Pancreas (tissue), 10 donors: ENCODE measurements around the gene SACS. TPM values are rescaled to one million over a fixed set of nuclear protein-coding genes. Genes with fewer than 3 reads are reported as not detected.
"Not testable (repeated sequence)": the region's sequence is repeated elsewhere in the genome, so short reads cannot be mapped to it uniquely, and the experiment has no call there.

Experiments used
- ATAC-seq, 4 donors: fragments of 200-7000 bp; cut with Tn5 transposase; one replicate each; pipeline versions ENCODE4 v1.8.0 to v1.9.1; 2020; ENCODE audit warnings: mild to moderate bottlenecking in 4 of 4, moderate library complexity in 4 of 4
- DNase-seq, 6 donors: peaks; one replicate each; pipeline ENCODE4 v3.0.0-alpha.2; 2020
- FAIRE-seq: peaks from 2 replicates; lab custom pipeline; 2012; peaks lifted over from hg19 to GRCh38; lab: Jason Lieb, UNC
- H3K27ac ChIP-seq, 4 donors: fragments of 200-600 bp; sonication (generic); 1 replicate in 3 of 4; 2 replicates in 1 of 4; pipeline versions ENCODE4 v1.5.0 to v1.8.0; 2020
- H3K27me3 ChIP-seq, 4 donors: fragments of 200-600 bp; one replicate each; pipeline ENCODE4 v1.8.0; 2021
- H3K36me3 ChIP-seq, 3 donors: fragments of 200-600 bp; sonication (generic) in 1 of 3; one replicate each; pipeline versions ENCODE4 v1.5.0 to v1.8.0; 2020 to 2021
- H3K4me1 ChIP-seq, 3 donors: fragments of 200-600 bp; one replicate each; pipeline ENCODE4 v1.8.0; 2021
- H3K4me3 ChIP-seq, 4 donors: fragments of 200-600 bp; sonication (generic) in 2 of 4; one replicate each; pipeline versions ENCODE4 v1.5.0 to v1.8.0; 2020 to 2021
- H3K9me3 ChIP-seq, 4 donors: fragments of 200-600 bp; one replicate each; pipeline ENCODE4 v1.8.0; 2021
- WGBS, 2 donors: extraction: QIAGEN DNeasy Blood & Tissue Kit; methylation state at CpG; one replicate each; pipeline ENCODE4 v1.1.7; 2013; 5-methylcytosine and 5-hydroxymethylcytosine counted together
- intact Hi-C, 3 donors: fragments of 100-400 bp; cut with DNase I; formaldehyde crosslinking; loops; one replicate each; pipeline versions ENCODE4 v1.11.1 to v1.14.2; 2022
- polyA plus RNA-seq, 2 donors: library from polyadenylated mRNA; stranded (reverse); fragments of 200-250 nt; gene quantifications; one replicate each; pipeline ENCODE4 v1.2.3, GENCODE V29; 2013
- total RNA-seq, 6 donors: library from RNA; stranded (reverse); fragmentation: NEBNext Ultra II Directional in 4 of 6; extraction: Animal tissue kit (Norgen Biotek cat#: 25700) in 4 of 6; gene quantifications; one replicate each; pipeline versions ENCODE4 v1.2.1 to v1.2.4, GENCODE V29; 2021 to 2023
- TF ChIP-seq, protein P1 (sequence below), 4 donors: fragments of 200-600 bp; sonication (generic) in 3 of 4; IDR thresholded peaks; one replicate each; pipeline versions ENCODE4 v1.5.0 to v1.8.0; 2021; ENCODE audit warnings: antibody characterized with exemption in 4 of 4
- donor health status: healthy with polysubstance abuse.
- donor health status: DM: no; HTN: no; CAD: no; lungs with moderate emphysema.
- donor health status: DM: no; HTN: no; CAD: no.
- donor health status: control.
- donor health status: control.
- donor health status: Bipolar disorder and iron deficiency.
- donor health status: DM: yes; HTN: yes; CAD: no.
- donor health status: DM: no; HTN: no; CAD: no.
- donor health status: DM: no; HTN: no; CAD: no.
- donor health status: DM: yes; HTN: yes; CAD: no.

Gene SACS
- total and polyA plus RNA-seq, 8 donors = 2.1 to 7.9 (median 4.6) TPM

DNA sequence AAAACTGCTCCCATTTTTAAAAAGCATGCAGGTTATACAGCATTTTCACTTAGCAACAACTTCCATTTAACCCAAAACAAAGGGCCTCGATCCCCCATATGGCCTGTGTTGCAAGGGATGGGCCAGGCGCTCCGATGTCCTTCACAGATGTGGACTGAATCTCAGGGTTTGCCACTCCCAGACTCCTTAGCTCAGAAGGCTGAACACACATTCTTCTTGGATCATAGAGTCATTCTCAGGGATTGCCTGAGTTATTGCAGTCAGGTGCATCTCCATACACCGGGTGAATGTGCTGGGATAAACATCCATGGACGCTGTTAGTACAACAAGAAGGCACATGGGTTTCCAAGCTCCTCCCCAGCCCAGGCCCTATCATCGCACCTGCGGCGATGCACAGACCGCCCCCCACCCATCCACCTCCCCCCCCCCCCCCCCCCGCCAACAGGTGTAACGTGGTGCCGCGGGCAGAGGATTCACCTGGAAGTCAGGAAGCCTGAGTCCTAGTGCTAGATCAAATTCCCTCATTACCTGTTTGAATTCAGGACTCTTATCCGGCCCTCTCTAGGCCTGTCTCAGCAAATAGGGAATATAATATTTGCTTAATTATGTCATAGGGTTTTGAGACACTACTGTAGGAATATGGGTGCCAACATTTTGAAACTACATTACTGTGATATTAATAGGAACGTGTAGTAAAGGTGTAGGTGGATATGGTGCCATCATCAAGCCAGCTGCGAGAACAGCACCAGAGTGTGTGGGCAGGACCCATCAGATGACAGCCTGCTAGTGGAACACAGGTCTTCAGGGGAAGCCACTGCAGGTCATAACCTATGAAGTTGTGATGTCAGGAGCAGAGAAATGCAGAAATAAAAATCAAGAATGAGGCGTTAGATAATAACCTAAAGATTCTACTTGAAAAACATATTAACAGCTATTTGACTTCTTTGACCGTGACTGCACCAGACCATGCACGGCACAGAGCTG is 110.9 kb downstream of the SACS start:
- Histone ChIP-seq H3K4me1 (no peaks in the 10 kb centered on the region), H3K4me3 (no peak overlapping the region), H3K9me3 (no peaks in the 10 kb centered on the region), H3K27ac (no peak overlapping the region), H3K36me3 (no peaks in the 10 kb centered on the region), H3K27me3 (no peaks in the 10 kb centered on the region)
- FAIRE-seq (no peak), ATAC-seq (no peak), DNase-seq (no peak)
- WGBS, 2 donors = 81 to 84% methylated on average over 19 of the region's 19 CpGs
- intact Hi-C loops = no loop called here
- TF ChIP-seq, protein P1, sequence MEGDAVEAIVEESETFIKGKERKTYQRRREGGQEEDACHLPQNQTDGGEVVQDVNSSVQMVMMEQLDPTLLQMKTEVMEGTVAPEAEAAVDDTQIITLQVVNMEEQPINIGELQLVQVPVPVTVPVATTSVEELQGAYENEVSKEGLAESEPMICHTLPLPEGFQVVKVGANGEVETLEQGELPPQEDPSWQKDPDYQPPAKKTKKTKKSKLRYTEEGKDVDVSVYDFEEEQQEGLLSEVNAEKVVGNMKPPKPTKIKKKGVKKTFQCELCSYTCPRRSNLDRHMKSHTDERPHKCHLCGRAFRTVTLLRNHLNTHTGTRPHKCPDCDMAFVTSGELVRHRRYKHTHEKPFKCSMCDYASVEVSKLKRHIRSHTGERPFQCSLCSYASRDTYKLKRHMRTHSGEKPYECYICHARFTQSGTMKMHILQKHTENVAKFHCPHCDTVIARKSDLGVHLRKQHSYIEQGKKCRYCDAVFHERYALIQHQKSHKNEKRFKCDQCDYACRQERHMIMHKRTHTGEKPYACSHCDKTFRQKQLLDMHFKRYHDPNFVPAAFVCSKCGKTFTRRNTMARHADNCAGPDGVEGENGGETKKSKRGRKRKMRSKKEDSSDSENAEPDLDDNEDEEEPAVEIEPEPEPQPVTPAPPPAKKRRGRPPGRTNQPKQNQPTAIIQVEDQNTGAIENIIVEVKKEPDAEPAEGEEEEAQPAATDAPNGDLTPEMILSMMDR (IDR thresholded peaks at IDR 0.05) = no peak

- intact Hi-C loops = no loop called here
- no peaks in the 10 kb centered on the region for H3K9me3 ChIP-seq
- 32 to 40% methylated on average over 6 of the region's 6 CpGs for WGBS, 2 donors
- H3K27me3 ChIP-seq = no peaks in the 10 kb centered on the region
- ATAC-seq = peak in 2 of 4 donors; percentile 71 to 88
- FAIRE-seq = no peak
- no peaks in the 10 kb centered on the region for H3K36me3 ChIP-seq
- peak in 2 of 6 donors; percentile 15 to 28 for DNase-seq
- H3K27ac ChIP-seq = no peak overlapping the region
- TF ChIP-seq, protein P1 (IDR thresholded peaks at IDR 0.05) = no peak
- no peaks in the 10 kb centered on the region for H3K4me1 ChIP-seq
- H3K4me3 ChIP-seq = no peak overlapping the region
Measured at GRCh38 chr13:23321535-23322241, 111.8 kb downstream of the SACS start.

DNA sequence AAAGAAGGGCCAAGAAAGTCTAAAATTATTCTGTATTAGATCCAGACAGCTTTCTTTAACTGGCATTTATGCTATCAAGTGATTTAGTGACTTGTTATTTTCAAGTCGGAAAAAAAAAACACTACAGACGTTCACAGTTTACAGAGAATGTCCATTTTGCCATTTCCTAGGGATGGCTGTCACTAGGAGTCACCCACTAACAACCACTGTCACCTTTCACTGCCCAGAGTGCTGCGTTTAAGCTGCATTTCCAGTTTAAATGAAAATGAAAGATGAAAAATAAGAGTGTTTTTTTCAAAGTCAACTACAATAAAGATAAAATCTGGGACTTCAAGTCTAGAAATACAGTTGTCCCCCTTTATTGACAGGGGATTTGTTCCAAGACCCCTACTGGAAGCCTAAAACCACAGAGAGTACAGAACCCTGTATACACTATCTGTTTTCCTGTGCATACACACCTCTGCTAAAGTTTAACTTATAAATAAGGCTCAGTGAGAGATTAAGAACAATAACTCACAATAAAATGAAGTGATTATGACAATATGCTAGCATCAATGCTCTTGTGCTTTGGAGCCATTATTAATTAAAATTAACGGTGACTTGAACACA is 112.5 kb downstream of the SACS start:
- intact Hi-C loops = no loop called here
- TF ChIP-seq, protein P1 (IDR thresholded peaks at IDR 0.05) = no peak
- DNase-seq = no peak
- WGBS, 2 donors = 38 to 42% methylated on average over 4 of the region's 4 CpGs
- Histone ChIP-seq H3K9me3 (no peaks in the 10 kb centered on the region), H3K4me3 (no peak overlapping the region), H3K27me3 (no peaks in the 10 kb centered on the region), H3K36me3 (no peaks in the 10 kb centered on the region), H3K4me1 (no peaks in the 10 kb centered on the region), H3K27ac (no peak overlapping the region)
- peak in 1 of 4 donors; percentile 19 for ATAC-seq
- no peak for FAIRE-seq

- Histone ChIP-seq H3K27ac (no peak overlapping the region), H3K36me3 (no peaks in the 10 kb centered on the region), H3K4me1 (no peaks in the 10 kb centered on the region), H3K4me3 (no peak overlapping the region), H3K9me3 (no peaks in the 10 kb centered on the region), H3K27me3 (no peaks in the 10 kb centered on the region)
- TF ChIP-seq, protein P1 (IDR thresholded peaks at IDR 0.05) = no peak
- WGBS, 2 donors = 77 to 85% methylated on average over 3 of the region's 3 CpGs
- DNase-seq = no peak
- no peak for FAIRE-seq
- ATAC-seq = no peak
- intact Hi-C loops = no loop called here
Measured at GRCh38 chr13:23319883-23320224, 113.6 kb downstream of the SACS start.

DNA sequence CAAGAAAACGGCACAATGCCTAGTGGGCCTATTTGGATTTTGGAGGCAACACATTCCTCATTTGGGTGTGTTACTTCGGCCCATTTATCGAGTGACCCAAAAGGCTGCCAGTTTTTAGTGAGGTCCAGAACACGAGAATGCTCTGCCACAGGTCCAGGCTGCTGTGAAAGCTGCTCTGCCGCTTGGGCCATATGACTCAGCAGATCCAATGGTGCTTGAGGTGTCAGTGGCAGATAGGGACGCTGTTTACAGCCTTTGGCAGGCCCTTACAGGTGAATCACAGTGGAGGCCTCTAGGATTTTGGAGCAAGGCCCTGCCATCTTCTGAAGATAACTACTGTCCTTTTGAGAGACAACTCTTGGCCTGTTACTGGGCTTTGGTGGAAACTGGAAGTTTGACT is 118.7 kb downstream of the SACS start:
- H3K36me3 ChIP-seq, H3K27ac ChIP-seq, DNase-seq, intact Hi-C loops, H3K27me3 ChIP-seq, H3K4me3 ChIP-seq, H3K9me3 ChIP-seq, FAIRE-seq, ATAC-seq, H3K4me1 ChIP-seq: not testable (repeated sequence)
- WGBS, 2 donors = 76% methylated on average over 6 of the region's 6 CpGs
